Stomach (tissue), 9 donors: ENCODE results near the gene CALN1. TPM values are rescaled to one million over a fixed set of nuclear protein-coding genes. Genes with fewer than 3 reads are reported as not detected.

Experiments used
- DNase-seq, 2 donors: peaks; one replicate each; pipeline versions ENCODE4 v3.0.0 to v3.0.0-alpha.2; 2013 to 2019
- H3K27ac ChIP-seq, 5 donors: fragments of 200-600 bp in 4 of 5; sonication (generic) in 4 of 5; one replicate each; pipeline ENCODE4 v1.5.1; 2013 to 2019; ENCODE audit warnings: mild to moderate bottlenecking in 1 of 5, moderate library complexity in 1 of 5
- H3K27me3 ChIP-seq, 3 donors: fragments of 200-600 bp; sonication (generic); one replicate each; pipeline ENCODE4 v1.5.1; 2017 to 2019; ENCODE audit warnings: mixed run types in 1 of 3
- H3K36me3 ChIP-seq, 4 donors: fragments of 200-600 bp; sonication (generic); 1 replicate in 3 of 4; 2 replicates in 1 of 4; pipeline ENCODE4 v1.5.1; 2016 to 2019
- H3K4me1 ChIP-seq, 4 donors: fragments of 200-600 bp; sonication (generic); one replicate each; pipeline ENCODE4 v1.5.1; 2016 to 2019
- H3K4me3 ChIP-seq, 4 donors: fragments of 200-600 bp; sonication (generic) in 3 of 4; one replicate each; pipeline ENCODE4 v1.5.1; 2016 to 2019; ENCODE audit warnings: mild to moderate bottlenecking in 1 of 4
- H3K9me3 ChIP-seq, 4 donors: fragments of 200-600 bp; sonication (generic); one replicate each; pipeline ENCODE4 v1.5.1; 2016 to 2019
- EP300 ChIP-seq: sonication (generic); formaldehyde crosslinking; IDR thresholded peaks from one replicate; pipeline ENCODE4 v1.6.1; 2017; ENCODE audit warnings: antibody characterized with exemption
- POLR2A ChIP-seq, 4 donors: fragments of 450-650 bp; IDR thresholded peaks; one replicate each; pipeline ENCODE4 v1.6.1; 2016; ENCODE audit warnings: antibody characterized with exemption in 4 of 4, control low read depth in 2 of 4, mild to moderate bottlenecking in 1 of 4, moderate library complexity in 1 of 4
- POLR2AphosphoS5 ChIP-seq, 3 donors: sonication (generic); formaldehyde crosslinking; IDR thresholded peaks; one replicate each; pipeline ENCODE4 v1.6.1; 2016; ENCODE audit warnings: antibody characterized with exemption in 3 of 3
- WGBS, 5 donors: extraction: QIAGEN DNeasy Blood & Tissue Kit in 3 of 5; methylation state at CpG; one replicate each; pipeline versions ENCODE4 v1.1.5 to v1.1.7; 2013 to 2018; 5-methylcytosine and 5-hydroxymethylcytosine counted together
- intact Hi-C: fragments of 100-400 bp; cut with DNase I; formaldehyde crosslinking; loops from one replicate; pipeline ENCODE4 v1.15.1; 2023; ENCODE audit warnings: low total_unique reads
- polyA plus RNA-seq, 3 donors: library from polyadenylated mRNA; stranded (reverse); fragments of 200-250 nt; gene quantifications; one replicate each; pipeline ENCODE4 v1.2.3, GENCODE V29; 2013
- total RNA-seq, 5 donors: library from RNA; depleted of rRNA; stranded (reverse); fragments of >200 nt; gene quantifications; one replicate each; pipeline versions ENCODE4 v1.1.0 to v1.2.3, GENCODE V29; 2014 to 2016
- TF ChIP-seq, protein P1 (sequence below), 7 experiments: fragments of 450-650 bp in 4 of 7; fragments of 200-600 bp in 3 of 7; sonication (generic) in 3 of 7; IDR thresholded peaks; one replicate each; pipeline ENCODE4 v1.5.1; 2016 to 2019; ENCODE audit warnings: antibody characterized with exemption in 7 of 7, control low read depth in 2 of 7, mild to moderate bottlenecking in 1 of 7
- donor health status: healthy with polysubstance abuse.
- donor health status: Bipolar disorder and iron deficiency.
- donor health status: healthy.

Gene CALN1
- total and polyA plus RNA-seq, 8 donors = under 0.01 to 51.9 (median 0.37) TPM; not detected in 5

DNA sequence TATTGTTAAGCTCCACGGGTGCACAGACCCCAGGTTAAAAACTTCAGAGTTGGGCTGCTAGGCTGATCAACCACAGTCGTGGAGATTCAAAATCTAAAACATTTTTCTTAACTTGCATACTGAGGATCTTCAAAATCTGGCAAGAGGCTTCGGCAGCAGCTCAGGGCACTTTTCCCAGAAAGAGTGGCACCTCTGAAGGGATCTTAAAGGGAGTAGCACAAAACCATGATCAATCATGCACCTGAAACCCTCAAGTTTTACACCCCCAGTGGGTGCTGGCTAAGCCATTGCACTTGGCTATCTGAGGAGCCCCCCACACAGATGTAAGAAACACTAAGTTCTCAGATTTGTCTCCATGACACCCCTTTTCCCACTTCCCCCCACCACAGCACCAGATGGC, 151.7 kb downstream of the CALN1 start:
- Histone ChIP-seq H3K4me1 (no peaks in the 10 kb centered on the region), H3K27ac (no peak overlapping the region)
- no peak for TF ChIP-seq EP300
- TF ChIP-seq POLR2AphosphoS5 (IDR thresholded peaks at IDR 0.05) = no peak
- TF ChIP-seq, protein P1, sequence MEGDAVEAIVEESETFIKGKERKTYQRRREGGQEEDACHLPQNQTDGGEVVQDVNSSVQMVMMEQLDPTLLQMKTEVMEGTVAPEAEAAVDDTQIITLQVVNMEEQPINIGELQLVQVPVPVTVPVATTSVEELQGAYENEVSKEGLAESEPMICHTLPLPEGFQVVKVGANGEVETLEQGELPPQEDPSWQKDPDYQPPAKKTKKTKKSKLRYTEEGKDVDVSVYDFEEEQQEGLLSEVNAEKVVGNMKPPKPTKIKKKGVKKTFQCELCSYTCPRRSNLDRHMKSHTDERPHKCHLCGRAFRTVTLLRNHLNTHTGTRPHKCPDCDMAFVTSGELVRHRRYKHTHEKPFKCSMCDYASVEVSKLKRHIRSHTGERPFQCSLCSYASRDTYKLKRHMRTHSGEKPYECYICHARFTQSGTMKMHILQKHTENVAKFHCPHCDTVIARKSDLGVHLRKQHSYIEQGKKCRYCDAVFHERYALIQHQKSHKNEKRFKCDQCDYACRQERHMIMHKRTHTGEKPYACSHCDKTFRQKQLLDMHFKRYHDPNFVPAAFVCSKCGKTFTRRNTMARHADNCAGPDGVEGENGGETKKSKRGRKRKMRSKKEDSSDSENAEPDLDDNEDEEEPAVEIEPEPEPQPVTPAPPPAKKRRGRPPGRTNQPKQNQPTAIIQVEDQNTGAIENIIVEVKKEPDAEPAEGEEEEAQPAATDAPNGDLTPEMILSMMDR (IDR thresholded peaks at IDR 0.05) = no peak
- TF ChIP-seq POLR2A (IDR thresholded peaks at IDR 0.05) = no peak

DNA sequence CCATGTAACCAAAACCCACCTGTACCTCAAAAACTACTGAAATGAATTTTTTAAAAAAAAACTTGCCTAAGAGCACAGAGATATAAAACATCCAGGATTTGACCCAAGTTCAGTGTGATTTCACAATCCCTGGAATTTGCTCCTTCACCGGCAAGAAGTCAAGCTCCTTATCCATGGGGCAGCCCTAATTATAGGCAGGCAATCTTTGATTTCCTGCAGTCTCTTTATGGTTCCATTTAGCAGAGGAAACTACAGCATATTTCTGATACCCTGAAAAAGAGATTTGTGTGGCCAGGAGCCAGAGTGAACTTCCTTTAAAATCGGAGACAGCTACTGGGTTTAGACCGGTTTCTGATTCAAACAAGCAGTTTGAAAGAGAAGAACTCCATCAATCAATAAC, 154.1 kb downstream of the CALN1 start:
- Histone ChIP-seq H3K4me3 (no peak overlapping the region), H3K36me3 (no peaks in the 10 kb centered on the region), H3K9me3 (peaks cover 0 to 16% (median 7%) of the 10 kb centered on the region in 4 donors), H3K27me3 (no peaks in the 10 kb centered on the region), H3K4me1 (no peaks in the 10 kb centered on the region), H3K27ac (no peak overlapping the region)
- intact Hi-C loops = no loop called here
- TF ChIP-seq EP300 = no peak
- no peak for TF ChIP-seq POLR2AphosphoS5 (IDR thresholded peaks at IDR 0.05)
- DNase-seq = no peak
- WGBS, 5 donors = 57 to 75% (median 68%) methylated on average over 3 of the region's 3 CpGs

More for the DNA sequence above, 151.7 kb downstream of the CALN1 start:
- no peak for DNase-seq
- intact Hi-C loops = no loop called here
- H3K27me3 ChIP-seq = no peaks in the 10 kb centered on the region
- 46 to 65% (median 52%) methylated on average over 3 of the region's 3 CpGs for WGBS, 5 donors
- no peaks in the 10 kb centered on the region for H3K36me3 ChIP-seq
- H3K4me3 ChIP-seq = no peak overlapping the region
- H3K9me3 ChIP-seq = peaks cover 0 to 16% (median 7%) of the 10 kb centered on the region in 4 donors

DNA sequence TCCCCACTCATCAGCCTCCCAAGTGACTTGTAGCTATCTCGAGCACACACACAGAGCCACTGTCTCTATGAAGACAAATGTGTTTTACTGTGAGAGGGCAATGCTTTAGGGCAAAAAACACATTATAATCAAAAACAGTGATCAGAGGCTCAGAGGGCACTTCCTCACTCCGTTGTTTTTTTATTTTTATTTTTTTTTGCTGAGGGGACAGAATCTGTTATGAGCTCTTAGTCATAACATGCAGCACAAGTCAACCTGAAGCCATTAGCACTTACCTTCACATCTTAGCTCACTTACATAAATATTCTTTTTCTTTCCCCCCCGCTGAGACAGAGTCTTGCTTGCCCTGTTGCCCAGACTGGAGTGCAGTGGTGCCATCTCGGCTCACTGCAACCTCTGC, 157.7 kb downstream of the CALN1 start:
- WGBS, 5 donors = 65 to 79% (median 69%) methylated on average over 4 of the region's 4 CpGs
- no peaks in the 10 kb centered on the region for H3K36me3 ChIP-seq
- intact Hi-C loops = no loop called here
- H3K27ac ChIP-seq = no peak overlapping the region
- peaks cover 0 to 29% (median 12%) of the 10 kb centered on the region in 4 donors for H3K9me3 ChIP-seq
- no peaks in the 10 kb centered on the region for H3K27me3 ChIP-seq
- DNase-seq = no peak
- H3K4me3 ChIP-seq = no peak overlapping the region
- H3K4me1 ChIP-seq = no peaks in the 10 kb centered on the region
- no peak for TF ChIP-seq EP300
- TF ChIP-seq POLR2A (IDR thresholded peaks at IDR 0.05) = no peak
- no peak for TF ChIP-seq POLR2AphosphoS5 (IDR thresholded peaks at IDR 0.05)
- TF ChIP-seq, protein P1 (IDR thresholded peaks at IDR 0.05) = no peak

DNA sequence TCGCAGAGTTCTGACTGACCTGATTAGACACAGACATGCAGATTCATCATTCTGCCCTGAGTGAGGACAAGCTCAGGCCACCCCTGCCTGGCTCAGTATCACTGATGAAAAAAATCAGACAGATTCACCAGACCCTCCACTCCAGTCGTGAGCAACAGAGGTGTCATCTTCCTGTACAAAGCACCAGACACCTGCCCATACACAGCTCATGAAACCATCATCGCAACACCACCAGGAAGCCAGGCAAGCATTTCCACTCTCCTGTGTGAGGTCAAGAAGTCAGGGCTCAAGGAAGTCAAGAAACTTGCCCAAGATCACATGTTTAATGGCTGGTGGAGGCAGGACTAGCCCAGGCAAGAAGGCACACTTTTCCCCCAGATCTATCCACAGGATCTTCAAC, 163.0 kb downstream of the CALN1 start:
- TF ChIP-seq POLR2AphosphoS5 (IDR thresholded peaks at IDR 0.05) (no peak), POLR2A (IDR thresholded peaks at IDR 0.05) (no peak), EP300 (no peak)
- TF ChIP-seq, protein P1 (IDR thresholded peaks at IDR 0.05) = no peak
- H3K36me3 ChIP-seq = no peaks in the 10 kb centered on the region
- no peaks in the 10 kb centered on the region for H3K27me3 ChIP-seq
- intact Hi-C loops = no loop called here
- H3K27ac ChIP-seq = no peak overlapping the region
- no peak for DNase-seq
- H3K4me1 ChIP-seq = no peaks in the 10 kb centered on the region
- no peak overlapping the region for H3K4me3 ChIP-seq
- H3K9me3 ChIP-seq = peaks cover 0 to 31% (median 14%) of the 10 kb centered on the region in 4 donors
- 80 to 90% (median 88%) methylated on average over 3 of the region's 3 CpGs for WGBS, 5 donors

DNA sequence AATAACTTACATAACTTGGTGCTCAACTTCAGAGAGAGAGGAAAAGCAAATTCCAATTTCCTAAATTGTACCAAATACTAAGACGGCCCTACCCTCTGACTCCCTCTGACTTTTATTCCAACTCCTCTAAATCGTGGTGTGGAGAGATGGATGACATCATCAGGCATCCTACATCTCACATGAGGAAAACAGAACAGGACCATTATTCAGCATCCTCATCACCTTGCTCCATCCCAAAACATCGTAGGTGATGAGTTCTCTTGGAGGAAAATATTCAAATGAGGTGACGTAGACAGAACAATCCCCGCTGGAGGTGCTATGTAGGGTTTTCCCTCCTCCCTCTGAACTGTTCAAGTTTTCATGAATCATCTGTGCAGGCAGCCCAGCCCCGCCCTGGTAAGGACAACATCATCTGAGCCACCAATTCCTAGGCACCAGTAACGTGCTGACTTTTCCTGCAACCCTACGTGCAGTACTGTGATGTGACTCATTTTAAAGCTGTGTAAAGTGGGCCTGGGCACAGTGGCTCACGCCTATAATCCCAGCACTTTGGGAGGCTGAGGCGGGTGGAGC, 167.2 kb downstream of the CALN1 start:
- Histone ChIP-seq H3K27ac (no peak overlapping the region), H3K27me3 (no peaks in the 10 kb centered on the region), H3K9me3 (peaks cover 0 to 21% (median 10%) of the 10 kb centered on the region in 4 donors), H3K4me1 (peaks cover 0 to 8% (median 0%) of the 10 kb centered on the region in 4 donors), H3K4me3 (no peak overlapping the region), H3K36me3 (no peaks in the 10 kb centered on the region)
- no peak for TF ChIP-seq POLR2A (IDR thresholded peaks at IDR 0.05)
- TF ChIP-seq POLR2AphosphoS5 (IDR thresholded peaks at IDR 0.05) = no peak
- TF ChIP-seq, protein P1 (IDR thresholded peaks at IDR 0.05) = no peak
- TF ChIP-seq EP300 = no peak
- DNase-seq = no peak
- intact Hi-C loops = no loop called here
- WGBS, 5 donors = 74 to 85% (median 82%) methylated on average over 10 of the region's 10 CpGs
